ENCODE results near the gene TMEM53. TPM values are rescaled to one million over a fixed set of nuclear protein-coding genes. Genes with fewer than 3 reads are reported as not detected.

Gene TMEM53
- total and polyA plus RNA-seq, 2 donors (not counting 3 experiments of a cell fraction or from before 2014, with no cell fraction given): 5.3 to 16.5 TPM

DNA sequence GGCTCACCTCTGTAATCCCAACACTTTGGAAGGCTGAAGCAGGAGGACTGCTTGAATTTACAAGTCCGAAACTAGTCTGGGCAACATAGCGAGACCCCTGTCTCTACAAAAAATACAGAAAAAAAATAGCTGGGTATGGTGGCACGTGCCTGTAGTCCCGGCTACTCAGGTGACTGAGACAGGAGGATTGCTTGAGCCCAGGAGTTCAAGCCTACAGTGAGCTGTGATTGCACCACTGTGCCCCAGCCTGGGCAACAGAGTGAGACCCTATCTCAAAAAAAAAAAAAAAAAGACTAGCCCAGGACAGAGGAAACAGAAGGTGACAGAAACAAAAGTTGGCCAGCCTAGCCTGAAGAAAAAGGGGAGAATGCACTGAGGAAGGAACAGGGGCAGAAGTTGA lies 21.4 kb upstream of the TMEM53 start:
- CTCF ChIA-PET: interaction anchor here (1.4 to 1.9 kb wide), 2 partner anchors 9 to 18 kb away, joined by 3 to 4 read pairs; no protein-coding TSS in a partner anchor
- Histone ChIP-seq H3K9ac (replicated peaks; ENCODE audit: extremely low read depth, insufficient read depth, low read length) (no peak overlapping the region), H3K4me1 (ENCODE audit: control insufficient read depth, extremely low read depth, insufficient read depth, low read length) (no peaks in the 10 kb centered on the region), H3K27ac (ENCODE audit: insufficient read depth, low read depth, low read length) (no peak overlapping the region), H3K9me3 (replicated peaks; ENCODE audit: control insufficient read depth, insufficient read depth, low read length) (no peaks in the 10 kb centered on the region), H3K9me1 (replicated peaks; ENCODE audit: control insufficient read depth, extremely low read depth, insufficient read depth, low read length) (no peaks in the 10 kb centered on the region), H4K20me1 (replicated peaks; ENCODE audit: control insufficient read depth, extremely low read depth, insufficient read depth, low read length) (no peaks in the 10 kb centered on the region), H3K4me2 (ENCODE audit: insufficient read depth, low read length) (no peak overlapping the region), H2AFZ (ENCODE audit: low read depth, low read length) (no peak overlapping the region), H3K4me3 (replicated peaks in 1 of 3; ENCODE audit: insufficient read depth in 1 of 3, low read depth in 1 of 3, low read length in 3 of 3) (no peak overlapping the region), H3K36me3 (ENCODE audit: control insufficient read depth in 2 of 2, extremely low read depth in 1 of 2, insufficient read depth in 2 of 2, low read length in 2 of 2) (no peaks in the 10 kb centered on the region), H3K27me3 (ENCODE audit: control insufficient read depth in 2 of 2, insufficient read depth in 2 of 2, low read length in 2 of 2) (peaks cover 2 to 18% of the 10 kb centered on the region in 2 experiments), H3K79me2 (ENCODE audit: control insufficient read depth, insufficient read depth, low read length) (no peaks in the 10 kb centered on the region)
- DNase-seq (ENCODE audit: low read depth, low spot score): no peak
- dilution Hi-C loops (cut with MboI; ENCODE audit: extremely low pct_ligation_motif_present, low sequenced_read_pairs): no loop called here
- intact Hi-C loops (cut with micrococcal nuclease): no loop called here
- TF ChIP-seq JUN (IDR thresholded peaks at IDR 0.05; ENCODE audit: borderline replicate concordance, insufficient read depth, insufficient read length, low read depth) (no peak), MYC (IDR thresholded peaks at IDR 0.05; ENCODE audit: low read depth, low read length) (no peak), EZH2 (IDR thresholded peaks at IDR 0.05; ENCODE audit: borderline replicate concordance, low read depth, low read length, severe bottlenecking) (no peak), POLR2A (IDR thresholded peaks at IDR 0.05; ENCODE audit: low read depth, low read length) (no peak), POLR2AphosphoS5 (IDR thresholded peaks at IDR 0.05; ENCODE audit: insufficient read depth, low read depth, low read length) (no peak), FOS (IDR thresholded peaks at IDR 0.05; ENCODE audit: borderline replicate concordance, insufficient read depth, low read length) (no peak), GATA2 (IDR thresholded peaks at IDR 0.05; ENCODE audit: insufficient read depth, insufficient read length, low read depth, low read length) (no peak)
- TF ChIP-seq, protein P1, sequence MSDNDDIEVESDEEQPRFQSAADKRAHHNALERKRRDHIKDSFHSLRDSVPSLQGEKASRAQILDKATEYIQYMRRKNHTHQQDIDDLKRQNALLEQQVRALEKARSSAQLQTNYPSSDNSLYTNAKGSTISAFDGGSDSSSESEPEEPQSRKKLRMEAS (IDR thresholded peaks at IDR 0.05; ENCODE audit: insufficient read depth, insufficient read length): no peak
- TF ChIP-seq, protein P2, sequence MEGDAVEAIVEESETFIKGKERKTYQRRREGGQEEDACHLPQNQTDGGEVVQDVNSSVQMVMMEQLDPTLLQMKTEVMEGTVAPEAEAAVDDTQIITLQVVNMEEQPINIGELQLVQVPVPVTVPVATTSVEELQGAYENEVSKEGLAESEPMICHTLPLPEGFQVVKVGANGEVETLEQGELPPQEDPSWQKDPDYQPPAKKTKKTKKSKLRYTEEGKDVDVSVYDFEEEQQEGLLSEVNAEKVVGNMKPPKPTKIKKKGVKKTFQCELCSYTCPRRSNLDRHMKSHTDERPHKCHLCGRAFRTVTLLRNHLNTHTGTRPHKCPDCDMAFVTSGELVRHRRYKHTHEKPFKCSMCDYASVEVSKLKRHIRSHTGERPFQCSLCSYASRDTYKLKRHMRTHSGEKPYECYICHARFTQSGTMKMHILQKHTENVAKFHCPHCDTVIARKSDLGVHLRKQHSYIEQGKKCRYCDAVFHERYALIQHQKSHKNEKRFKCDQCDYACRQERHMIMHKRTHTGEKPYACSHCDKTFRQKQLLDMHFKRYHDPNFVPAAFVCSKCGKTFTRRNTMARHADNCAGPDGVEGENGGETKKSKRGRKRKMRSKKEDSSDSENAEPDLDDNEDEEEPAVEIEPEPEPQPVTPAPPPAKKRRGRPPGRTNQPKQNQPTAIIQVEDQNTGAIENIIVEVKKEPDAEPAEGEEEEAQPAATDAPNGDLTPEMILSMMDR (IDR thresholded peaks at IDR 0.05; ENCODE audit: extremely low read depth in 1 of 2, insufficient read depth in 1 of 2, low read depth in 1 of 2, low read length in 2 of 2): no peak
- no TSS peak for BruUV-seq (replicated peaks)
- peak; percentile 26 for FAIRE-seq
- POLR2A ChIA-PET: no interaction called here

Data from endothelial cell of umbilical vein (primary cell).